Endothelial cell of umbilical vein (primary cell): ENCODE results near the gene ZNF37A.

Source experiments
- CTCF ChIP-seq, 2 donors: IDR thresholded peaks; 1 replicate in 1 of 2; 2 replicates in 1 of 2; pipeline ENCODE4 v1.5.1; 2011; ENCODE audit warnings: low read length in 2 of 2, mild to moderate bottlenecking in 2 of 2, moderate library complexity in 2 of 2, control low read depth in 1 of 2, inconsistent platforms in 1 of 2, low read depth in 1 of 2; ENCODE audit not compliant: insufficient read depth in 1 of 2; ENCODE audit errors: extremely low read depth in 1 of 2
- EZH2 ChIP-seq: IDR thresholded peaks from 2 replicates; pipeline ENCODE4 v1.6.1; 2012; ENCODE audit warnings: borderline replicate concordance, low read depth, mild to moderate bottlenecking, moderate library complexity, low read length, inconsistent platforms; ENCODE audit not compliant: severe bottlenecking
- GATA2 ChIP-seq: IDR thresholded peaks from 2 replicates; pipeline ENCODE4 v1.7.0; 2011; ENCODE audit warnings: low read depth, mild to moderate bottlenecking, moderate library complexity, mixed read lengths, low read length; ENCODE audit not compliant: insufficient read length, insufficient read depth
- MAX ChIP-seq: IDR thresholded peaks from 2 replicates; pipeline ENCODE4 v1.6.1; 2011; ENCODE audit not compliant: insufficient read depth, insufficient read length
- POLR2A ChIP-seq: IDR thresholded peaks from 2 replicates; pipeline ENCODE4 v1.6.1; 2012; ENCODE audit warnings: low read depth, mild to moderate bottlenecking, control low read depth, low read length
- POLR2AphosphoS5 ChIP-seq: IDR thresholded peaks from 2 replicates; pipeline ENCODE4 v1.6.1; 2012; ENCODE audit warnings: low read depth, mild to moderate bottlenecking, control low read depth, low read length, moderate library complexity; ENCODE audit not compliant: insufficient read depth

- TF ChIP-seq CTCF (IDR thresholded peaks at IDR 0.05; ENCODE audit: extremely low read depth in 1 of 2, insufficient read depth in 1 of 2, low read depth in 1 of 2, low read length in 2 of 2) (no peak), EZH2 (no peak), MAX (no peak), POLR2AphosphoS5 (no peak), POLR2A (no peak), GATA2 (no peak)
These were observed 52.6 kb downstream of the ZNF37A start for GRCh38 chr10:38146579-38147333.
